Inferior parietal cortex (tissue), 1 donor: ENCODE data around the gene BIK.
"Not testable (repeated sequence)": the region's sequence is repeated elsewhere in the genome, so short reads cannot be mapped to it uniquely, and the experiment has no call there.

ENCODE experiments used
- DNase-seq: peaks from one replicate; pipeline ENCODE4 v3.0.0-alpha.2; 2016; ENCODE audit errors: extremely low spot score

The BIK gene

DNA sequence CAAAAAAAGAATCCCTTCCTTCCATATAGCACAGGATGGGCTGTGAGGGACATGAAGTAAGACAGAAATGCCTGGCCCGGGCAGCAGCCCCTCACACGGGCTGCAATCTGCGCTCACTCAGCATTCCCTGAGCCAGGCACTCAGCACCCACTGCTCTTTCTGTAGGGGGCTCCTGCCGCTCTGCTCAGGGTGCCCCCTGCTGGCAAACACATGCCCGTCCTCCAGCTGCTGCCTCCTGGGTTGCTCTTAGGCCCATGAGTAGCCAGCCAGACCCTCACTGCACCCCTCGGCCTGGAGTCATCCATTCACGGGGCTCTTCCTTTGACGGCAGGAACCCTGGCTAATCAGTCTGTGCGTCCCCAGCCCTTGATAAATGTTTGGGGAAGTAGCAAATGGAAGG lies 25.7 kb downstream of the BIK start:
- no peak for DNase-seq

DNA sequence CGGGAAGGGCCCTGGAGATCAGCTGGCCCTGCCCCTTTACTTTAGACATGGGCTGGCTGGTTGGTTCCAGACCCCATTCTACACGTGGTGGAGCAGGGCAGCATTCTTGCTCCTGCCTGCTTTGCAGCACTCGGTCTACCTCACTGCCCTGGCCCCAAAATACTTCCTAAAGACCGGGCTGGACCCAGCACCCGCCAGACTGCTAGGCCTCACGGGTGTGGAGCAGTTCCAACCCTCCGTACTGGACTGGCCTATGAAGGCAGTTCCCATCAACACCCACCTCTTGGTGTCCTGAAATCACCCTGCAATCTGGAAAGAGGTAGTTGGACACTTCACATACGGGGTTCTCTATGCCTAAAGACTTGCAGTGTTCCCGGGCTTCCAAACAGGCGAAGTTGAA lies 26.3 kb downstream of the BIK start:
- DNase-seq, result no peak

DNA sequence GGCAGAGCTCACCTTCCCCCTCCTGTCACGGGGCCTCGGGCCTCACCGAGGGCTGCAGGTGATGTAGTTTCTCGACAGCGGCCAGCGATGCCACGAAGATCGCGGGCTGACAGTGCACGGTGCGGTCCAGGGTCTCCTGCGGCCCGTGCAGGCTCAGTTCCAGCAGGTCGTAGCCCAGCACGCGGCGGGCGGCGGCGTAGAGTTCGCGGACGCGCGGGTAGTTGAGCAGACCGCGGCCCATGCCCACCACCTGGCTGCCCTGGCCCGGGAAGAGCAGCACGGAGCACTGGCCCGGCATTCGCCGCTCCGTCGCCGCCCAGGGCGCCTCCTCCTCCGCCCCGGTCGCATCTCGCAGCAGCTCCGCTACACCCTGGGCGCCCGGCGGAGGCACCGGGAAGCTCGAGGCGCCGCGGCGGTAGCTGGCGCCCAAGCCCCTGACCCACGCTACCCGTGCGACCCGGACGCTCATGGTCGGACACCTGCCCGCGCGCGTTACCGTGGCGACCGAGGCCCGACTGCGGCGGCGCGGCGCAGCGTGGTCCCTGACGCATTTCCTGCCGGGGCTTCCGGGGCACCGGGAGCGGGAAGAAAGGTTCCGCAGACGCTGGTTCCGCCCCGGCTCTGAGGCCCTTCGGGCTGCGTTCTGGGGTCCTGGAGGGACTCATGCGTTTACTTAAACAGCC lies 32.5 kb downstream of the BIK start, which contains the start of gene MCAT:
MCAT (minus strand) TSS at position 519 of the 683 bp plus-strand sequence; CDS start at position 469, 50 bp downstream.
- peak; percentile 84 for DNase-seq

DNA sequence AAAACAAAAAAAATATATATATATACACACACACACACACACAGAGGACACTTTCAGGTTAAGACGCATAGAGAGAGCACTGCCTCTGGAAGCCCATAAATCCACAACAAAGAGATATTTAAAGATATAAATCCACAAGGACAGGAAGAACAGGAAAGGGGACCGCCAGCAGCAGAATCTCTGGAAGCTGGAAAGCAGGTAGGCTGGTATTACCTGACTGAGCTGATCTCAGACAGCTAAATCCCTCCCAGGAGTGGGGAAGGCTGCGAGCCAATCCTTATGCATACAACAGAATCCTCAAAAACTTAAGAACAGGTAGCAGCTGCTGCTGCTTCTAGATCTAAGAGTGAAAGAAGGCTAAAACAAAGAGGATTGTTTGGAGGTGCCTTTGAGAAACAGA lies 34.4 kb downstream of the BIK start:
- DNase-seq, result no peak

DNA sequence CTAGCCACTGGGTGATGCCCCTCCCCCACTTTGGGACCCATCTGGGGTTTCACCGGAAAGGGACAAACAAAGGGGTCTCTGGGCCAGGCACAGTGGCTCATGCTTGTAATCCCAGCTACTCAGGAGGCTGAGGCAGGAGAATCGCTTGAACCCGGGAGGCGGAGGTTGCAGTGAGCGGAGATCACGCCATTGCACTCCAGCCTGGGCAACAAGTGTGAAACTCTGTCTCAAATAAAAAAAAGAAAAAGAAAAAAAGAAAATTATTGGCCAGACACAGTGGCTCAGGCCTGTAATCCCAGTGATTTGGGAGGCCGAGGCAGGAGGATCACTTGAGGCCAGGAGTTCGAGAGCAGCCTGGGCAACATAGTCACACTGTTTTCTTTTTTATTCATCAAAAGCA lies 34.8 kb downstream of the BIK start:
- not testable (repeated sequence) for DNase-seq

DNA sequence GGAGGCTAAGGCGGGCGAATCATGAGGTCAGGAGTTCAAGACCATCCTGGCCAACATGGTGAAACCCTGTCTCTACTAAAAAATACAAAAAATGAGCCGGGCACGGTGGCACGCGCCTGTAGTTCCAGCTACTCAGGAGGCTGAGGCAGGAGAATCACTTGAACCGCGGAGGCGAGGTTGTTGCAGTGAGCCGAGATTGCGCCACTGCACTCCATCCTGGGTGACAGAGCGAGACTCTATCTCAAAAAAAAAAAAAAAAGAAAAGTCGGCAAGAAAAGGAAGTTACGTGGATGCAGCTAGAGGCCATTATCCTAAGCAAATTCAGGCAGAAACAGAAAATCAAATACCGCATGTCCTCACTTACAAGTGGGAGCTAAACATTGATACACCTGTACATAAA lies 35.8 kb downstream of the BIK start:
- DNase-seq, result not testable (repeated sequence)

DNA sequence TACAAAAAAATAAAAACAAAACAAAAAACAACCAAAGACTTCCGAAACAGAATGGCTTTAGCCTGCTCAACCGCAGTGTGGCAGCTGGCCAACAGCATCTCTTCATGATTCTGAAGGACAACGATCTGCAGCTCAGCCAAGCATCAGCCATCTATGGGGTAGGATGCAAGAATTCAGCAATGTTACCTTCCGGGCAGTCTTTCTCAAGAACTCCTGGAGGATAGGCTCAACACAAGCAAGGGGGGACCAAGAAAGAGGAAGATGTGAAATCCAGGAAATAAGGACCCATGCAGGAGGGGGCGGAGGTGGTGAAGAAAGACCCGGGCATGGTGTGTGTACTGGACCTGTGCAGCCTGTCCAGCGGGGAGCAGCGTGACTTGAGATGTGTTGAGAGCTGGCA lies 37.3 kb downstream of the BIK start:
- no peak for DNase-seq

DNA sequence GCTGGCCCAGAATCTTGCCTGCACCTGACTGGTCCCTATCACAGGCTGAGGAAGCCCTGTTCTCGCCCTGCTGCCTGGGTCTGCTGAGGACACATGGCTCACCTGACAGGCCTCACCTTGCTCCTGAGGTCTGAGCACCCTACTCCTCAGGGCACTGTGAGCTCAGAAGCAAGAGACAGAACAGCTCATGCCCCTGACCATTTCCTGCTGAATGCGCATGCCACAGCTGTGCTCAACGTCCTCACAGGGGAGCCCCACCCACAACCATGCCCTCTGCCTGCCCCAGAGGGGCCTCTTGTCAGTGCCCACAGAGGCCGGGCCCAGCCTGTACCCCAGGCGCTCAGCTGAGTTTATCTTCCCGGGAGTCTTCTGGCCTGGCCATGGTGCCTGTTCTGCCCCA lies 38.0 kb downstream of the BIK start:
- no peak for DNase-seq

DNA sequence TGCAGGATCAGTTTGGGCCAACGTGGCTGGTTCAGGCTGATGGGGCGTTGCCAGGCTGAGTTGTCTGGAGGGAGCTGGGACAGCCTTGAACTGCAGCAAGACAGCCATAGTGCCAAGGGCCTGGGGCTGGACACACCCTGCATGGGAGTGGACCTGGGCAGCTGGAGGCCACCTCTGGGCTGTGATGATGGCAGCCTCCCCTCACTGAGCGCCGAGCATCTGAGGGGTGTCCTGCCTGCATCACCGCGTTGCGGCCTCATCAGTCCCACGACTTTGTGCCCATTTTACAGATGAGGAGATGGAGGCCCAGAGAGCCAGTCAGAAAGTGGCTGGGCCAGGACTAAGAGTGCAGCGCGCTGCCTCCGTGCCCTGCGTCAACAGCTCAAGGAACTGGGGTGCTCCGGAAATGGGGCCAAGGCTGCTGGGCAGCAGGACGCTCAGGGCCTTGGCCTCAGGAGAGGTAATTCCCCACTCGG lies 40.2 kb downstream of the BIK start:
- DNase-seq, result no peak

DNA sequence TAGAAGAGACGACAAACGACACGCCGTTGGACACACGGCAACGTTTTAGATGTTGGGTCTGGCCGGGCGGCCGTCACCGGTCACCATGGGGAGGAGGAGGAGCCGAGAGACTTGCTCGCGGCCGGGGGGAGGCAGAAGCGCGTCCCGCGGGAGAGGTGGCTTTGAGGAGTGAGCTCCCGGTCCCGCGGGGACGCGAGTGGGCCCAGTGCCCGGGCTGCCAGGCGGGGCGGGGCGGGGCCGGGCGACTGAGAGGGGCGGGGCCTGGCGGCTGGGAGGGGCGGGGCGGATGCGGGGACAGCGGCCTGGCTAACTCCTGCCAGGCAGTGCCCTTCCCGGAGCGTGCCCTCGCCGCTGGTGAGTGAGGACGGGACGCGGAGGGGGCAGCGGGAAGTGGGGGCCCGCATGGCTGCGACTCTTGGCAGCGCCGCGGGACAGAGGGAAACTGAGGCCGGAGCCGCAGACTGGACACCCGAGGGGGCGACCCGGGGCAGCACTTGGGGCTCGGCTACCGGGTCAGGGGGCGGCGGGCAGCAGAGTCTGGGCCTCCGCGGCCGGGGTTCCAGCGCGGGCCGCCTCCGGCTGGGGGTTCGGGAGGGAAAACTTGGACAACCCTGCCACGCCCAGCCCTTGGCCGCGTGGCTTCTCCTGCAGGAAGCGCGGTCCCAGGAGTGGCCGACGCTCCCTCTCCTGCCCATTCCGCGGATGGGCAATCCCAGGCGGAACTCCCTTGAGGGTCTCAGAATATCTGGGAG lies 40.9 kb downstream of the BIK start, which contains the start of gene TSPO:
TSPO (plus strand) TSS at position 309 of the 752 bp plus-strand sequence. CDS start 7,680 bp downstream, outside the sequence.
- DNase-seq, result peak; percentile 38

DNA sequence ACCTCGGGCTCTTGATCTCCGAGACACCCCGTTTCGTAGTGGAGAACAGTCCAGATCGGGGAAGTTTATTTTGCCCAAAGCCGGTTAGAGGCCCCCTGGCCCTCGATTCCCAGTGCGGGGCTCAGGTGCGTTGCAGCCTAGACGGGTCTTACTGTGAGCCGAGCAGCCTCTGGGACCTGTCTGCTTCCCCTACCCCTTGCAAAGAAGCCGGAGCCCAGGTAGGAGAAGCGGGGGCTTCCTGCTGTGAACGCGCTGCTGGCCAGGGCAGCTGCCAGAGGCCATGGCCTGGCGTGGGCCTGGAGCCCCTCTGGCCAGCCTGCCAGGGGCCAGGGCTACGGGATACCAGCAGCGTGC lies 41.4 kb downstream of the BIK start:
- DNase-seq, result no peak

DNA sequence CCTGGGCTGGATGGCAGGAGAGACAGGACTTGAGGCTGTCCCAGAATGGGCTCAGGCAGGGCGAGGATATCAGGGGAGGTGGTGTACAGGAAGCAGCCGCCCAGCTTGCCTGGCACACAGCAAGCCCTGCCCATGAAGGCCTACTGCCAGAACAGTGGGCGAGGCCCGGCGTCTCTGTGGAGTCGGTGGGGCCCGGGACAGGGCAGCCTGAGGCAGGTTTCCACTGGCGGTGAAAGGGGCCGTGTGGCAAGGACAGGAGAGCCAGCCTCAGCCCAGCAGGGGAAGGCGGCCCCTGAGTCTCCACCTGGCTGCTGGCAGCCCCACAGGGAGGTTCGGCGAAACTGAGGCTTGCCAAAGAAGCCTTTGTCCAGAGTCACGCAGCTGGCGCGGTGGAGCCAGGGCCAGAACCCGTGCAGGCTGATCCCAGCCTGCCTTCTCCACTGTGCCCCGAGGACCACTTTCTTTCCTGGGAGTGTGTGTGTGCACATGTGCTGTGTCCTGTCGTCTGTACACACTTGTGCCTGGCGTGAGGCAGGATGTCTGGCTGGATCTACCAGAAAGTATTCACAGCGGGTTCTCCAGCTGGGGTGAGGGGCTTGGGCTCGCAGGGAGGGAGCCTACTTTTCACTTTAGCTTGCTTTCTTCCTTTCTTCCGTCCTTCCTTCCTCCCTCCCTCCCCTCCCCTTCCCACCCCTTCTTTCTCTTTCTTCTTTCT lies 42.0 kb downstream of the BIK start:
- no peak for DNase-seq

DNA sequence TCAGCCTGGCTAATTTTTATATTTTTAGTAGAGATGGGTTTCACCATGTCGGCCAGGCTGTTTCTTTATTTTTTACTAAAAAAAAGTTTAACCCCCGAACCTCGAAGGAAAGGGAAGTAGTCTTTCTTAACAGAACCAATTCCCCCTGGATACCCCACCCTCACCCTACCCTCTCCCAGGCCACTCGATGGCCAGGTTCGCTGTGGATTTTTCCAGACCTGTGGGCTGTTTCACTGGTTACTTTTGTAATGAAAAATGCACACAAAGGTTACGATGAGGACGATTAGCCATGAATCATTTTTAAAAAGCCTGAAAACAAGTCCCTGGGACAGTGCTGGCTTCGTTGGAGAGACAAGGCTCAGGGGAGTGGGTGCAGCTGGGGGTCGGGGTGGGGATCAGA lies 43.3 kb downstream of the BIK start:
- DNase-seq, result no peak

DNA sequence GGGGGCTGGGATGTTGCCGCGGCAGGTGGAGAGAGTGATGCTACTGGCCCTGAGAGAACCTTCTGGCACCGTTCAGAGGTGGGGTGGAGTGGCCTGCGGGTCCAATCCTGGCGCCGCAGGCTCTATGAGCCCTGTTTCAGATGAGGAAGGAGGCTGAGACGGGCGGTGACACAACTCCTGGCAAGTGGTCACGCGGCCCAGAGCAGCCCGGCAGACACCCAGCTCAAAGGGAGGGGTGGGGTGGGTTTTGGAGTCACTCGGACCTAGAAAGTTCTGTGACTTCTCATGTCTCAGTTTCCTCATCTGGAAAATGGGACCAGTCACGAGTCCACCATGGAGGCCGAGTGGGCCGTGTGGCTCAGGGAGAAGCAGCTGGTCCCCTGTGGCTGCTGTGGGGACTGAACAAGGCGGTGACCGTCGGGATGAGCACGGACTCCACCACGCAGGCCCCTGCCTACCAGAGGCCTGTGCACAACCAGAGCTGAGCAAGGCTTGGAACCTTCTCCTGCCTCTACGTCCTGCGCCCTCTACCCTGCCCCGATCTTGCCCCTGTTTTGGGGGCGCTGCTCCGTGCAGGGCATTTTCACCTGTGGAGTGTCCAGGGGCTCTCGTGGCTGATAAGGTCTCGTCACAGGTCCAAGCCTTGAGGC lies 44.5 kb downstream of the BIK start:
- no peak for DNase-seq

DNA sequence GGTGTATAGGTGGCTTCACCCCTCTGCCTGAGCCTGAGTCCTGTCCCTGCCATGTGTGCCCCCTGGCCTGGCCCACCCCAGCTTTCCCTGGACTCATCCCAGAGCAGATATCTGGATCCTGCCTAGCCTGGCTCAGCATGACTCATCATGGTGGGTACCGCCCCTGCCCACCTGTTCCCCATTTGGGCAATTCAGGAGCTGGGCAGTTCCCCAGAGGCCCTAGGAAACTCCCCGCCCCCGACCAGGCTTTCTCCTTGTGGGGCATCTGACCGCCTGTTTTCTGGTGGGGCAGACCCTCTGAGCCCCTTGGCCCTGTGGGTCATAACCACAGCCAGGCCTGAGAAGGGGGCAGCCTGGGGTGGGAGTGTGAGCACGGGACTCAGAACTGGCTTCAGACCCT lies 45.2 kb downstream of the BIK start:
- no peak for DNase-seq

DNA sequence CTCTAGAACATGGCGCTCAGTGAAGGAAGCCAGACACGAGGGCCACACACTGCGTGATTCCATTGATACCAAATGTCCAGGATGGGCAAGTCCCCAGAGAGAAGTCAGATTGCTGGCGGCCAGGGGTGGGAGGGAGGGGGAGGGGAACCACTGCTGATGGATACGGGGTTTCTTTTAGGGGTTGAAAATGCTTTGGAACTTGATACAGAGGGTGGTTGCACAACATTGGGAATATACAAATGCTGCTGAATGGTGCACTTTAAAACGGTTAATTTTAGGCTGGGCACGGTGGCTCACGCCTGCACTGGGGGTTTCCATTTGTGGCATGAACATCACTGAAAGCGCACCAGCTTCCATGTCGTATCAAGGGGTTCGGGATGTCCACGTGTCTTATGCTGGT lies 45.9 kb downstream of the BIK start:
- no peak for DNase-seq

DNA sequence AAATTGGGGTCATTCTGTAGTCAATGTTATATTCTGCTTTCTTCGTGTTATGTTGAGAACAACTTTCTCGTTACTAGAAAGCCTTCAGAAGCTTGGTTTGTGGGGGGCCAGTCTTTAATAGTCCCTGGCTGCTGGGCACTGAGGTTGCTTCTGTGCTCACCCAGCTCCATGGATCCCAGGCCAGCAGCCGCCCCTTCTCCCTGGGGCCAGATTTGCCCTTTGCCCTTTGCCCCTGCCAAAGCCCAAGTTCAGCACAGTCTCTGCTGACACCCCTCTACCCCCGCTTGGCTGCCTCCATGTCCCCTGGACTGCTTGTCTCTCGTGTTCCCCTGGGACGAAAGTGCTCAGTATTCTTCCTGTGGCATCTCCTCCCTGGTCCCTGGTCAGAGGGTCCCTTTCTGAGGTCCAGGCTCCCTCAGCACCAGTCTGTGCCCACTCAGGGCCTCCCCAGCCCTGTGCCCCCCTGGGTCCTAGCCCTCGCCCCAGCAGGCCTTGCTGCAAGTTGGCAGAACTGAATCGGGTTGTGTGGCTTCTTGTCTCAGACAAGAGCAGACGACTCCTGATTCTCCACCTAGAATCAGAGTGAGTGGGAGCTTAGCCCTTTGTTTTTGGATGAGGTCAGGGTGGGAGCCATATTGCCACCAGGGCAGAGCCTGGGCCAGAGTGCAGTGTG lies 47.5 kb downstream of the BIK start:
- DNase-seq, result no peak

DNA sequence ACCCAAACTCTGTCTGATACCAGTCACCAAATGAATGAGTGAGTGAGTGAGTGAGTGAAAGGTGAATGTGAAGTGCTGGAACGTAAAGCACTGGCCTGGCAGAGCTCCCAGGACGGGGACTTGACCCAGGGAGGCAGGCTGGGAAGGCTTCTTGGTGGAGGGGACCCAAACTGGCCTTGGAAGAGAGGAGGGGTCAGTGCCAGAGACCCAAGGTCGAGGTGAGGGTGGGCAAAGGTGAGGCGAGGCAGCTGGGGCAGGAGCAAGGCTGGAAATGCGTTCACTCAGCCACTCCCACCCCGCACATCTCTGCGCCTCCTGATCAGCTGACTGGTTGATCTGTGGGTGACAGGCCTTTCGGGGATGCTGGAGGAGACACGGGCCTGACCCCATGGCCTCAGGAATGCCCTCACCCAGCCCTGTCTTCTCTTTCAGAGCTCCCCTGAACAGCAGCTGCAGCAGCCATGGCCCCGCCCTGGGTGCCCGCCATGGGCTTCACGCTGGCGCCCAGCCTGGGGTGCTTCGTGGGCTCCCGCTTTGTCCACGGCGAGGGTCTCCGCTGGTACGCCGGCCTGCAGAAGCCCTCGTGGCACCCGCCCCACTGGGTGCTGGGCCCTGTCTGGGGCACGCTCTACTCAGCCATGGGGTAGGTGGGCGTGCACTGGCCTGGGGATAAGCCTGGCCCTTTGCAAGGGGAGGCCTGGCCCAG lies 48.4 kb downstream of the BIK start:
- no peak for DNase-seq

DNA sequence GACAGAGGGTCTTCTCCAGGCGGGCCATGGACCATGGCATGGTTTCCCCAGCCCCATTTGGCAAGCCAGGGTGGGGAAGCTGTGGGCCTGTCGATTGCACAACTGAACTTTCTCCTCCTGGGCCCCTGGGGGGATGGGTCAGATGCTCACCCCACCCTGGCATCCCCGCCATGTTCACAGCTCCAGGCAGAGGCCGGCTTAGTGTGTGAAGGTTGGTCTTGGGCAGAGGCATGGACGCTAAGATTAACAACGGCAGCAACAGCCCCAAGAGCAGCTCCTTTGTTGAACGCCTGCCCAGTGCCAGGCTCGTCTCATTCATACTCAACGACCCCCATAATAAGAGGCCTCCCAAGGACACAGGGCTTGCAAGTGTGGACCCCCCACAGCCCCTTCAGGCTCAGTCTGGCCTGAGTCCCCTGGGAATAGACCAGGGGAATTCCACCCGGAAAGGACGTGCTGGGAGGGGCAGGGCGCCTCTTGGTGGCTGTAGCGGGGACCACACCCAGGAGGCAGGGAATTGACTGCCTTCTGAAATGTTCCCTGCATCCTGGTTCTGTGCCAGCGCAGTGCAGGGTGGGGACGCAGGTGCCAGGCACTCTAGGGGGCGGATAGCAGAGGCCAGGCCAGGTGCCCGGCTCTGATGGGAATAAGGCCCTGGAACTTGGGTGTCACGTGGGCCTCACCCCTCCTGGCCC lies 49.1 kb downstream of the BIK start:
- DNase-seq, result no peak

DNA sequence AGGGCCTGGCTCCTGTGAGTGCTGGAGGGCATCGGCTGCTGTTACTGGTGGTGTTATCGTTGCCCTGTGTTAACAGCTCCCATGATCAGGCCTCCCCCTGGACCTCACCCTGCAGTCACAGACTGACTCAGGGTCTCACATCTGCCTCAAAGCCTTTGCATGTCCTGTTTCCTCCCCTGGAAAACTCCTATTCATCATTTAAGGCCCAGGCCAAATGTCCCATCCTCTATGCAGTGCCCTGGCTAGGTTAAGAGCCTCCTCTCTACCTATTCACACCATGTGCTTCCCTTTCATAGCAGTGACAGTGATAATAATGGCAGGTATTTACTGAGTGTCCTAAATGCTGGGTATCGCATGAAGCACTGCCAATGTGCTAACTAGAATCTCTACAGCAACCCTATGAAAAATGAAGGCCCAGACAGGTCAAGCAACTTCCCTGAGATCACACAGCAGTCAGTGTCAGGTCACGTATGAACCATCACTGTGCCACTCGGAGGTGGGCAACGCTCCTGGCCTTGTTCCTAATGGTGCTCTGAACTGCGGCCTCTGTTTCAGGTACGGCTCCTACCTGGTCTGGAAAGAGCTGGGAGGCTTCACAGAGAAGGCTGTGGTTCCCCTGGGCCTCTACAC lies 50.1 kb downstream of the BIK start:
- DNase-seq, result no peak
